HEK293 (cell line): ENCODE data around the gene S100A3.
A peak's percentile ranks its signal among the peaks of the same experiment; 100 is the strongest.

Source experiments
- HOXD13 ChIP-seq: sonication (generic); formaldehyde crosslinking; IDR thresholded peaks from 2 replicates; pipeline ENCODE4 v1.8.0; 2022; ENCODE audit warnings: missing genetic modification reagents, borderline replicate concordance
- KLF1 ChIP-seq: fragments of 450-650 bp; formaldehyde crosslinking; IDR thresholded peaks from 2 replicates; pipeline ENCODE4 v1.5.1; 2016; ENCODE audit warnings: missing biosample characterization, missing genetic modification characterization
- PBX3 ChIP-seq: sonication (generic); formaldehyde crosslinking; IDR thresholded peaks from 2 replicates; pipeline ENCODE4 v1.8.1; 2022; ENCODE audit warnings: mild to moderate bottlenecking, moderate library complexity, missing genetic modification reagents
- PRDM4 ChIP-seq: fragments of 450-650 bp; formaldehyde crosslinking; IDR thresholded peaks from 2 replicates; pipeline ENCODE4 v1.5.1; 2017; ENCODE audit warnings: missing biosample characterization, missing genetic modification characterization
- SCRT2 ChIP-seq: fragments of 450-650 bp; formaldehyde crosslinking; IDR thresholded peaks from 2 replicates; pipeline ENCODE4 v1.5.1; 2016; ENCODE audit warnings: missing biosample characterization, missing genetic modification characterization
- ZBTB17 ChIP-seq: fragments of 450-650 bp; formaldehyde crosslinking; IDR thresholded peaks from 2 replicates; pipeline ENCODE4 v1.5.1; 2016; ENCODE audit warnings: missing biosample characterization, missing genetic modification characterization
- ZBTB20 ChIP-seq: fragments of 450-650 bp; formaldehyde crosslinking; IDR thresholded peaks from 2 replicates; pipeline ENCODE4 v1.5.1; 2016; ENCODE audit warnings: missing biosample characterization, missing genetic modification characterization
- ZBTB44 ChIP-seq: fragments of 450-650 bp; IDR thresholded peaks from 2 replicates; pipeline ENCODE4 v1.5.1; 2018; ENCODE audit warnings: missing biosample characterization, mild to moderate bottlenecking, missing genetic modification characterization
- ZBTB48 ChIP-seq: fragments of 450-650 bp; formaldehyde crosslinking; IDR thresholded peaks from 2 replicates; pipeline ENCODE4 v1.5.1; 2016; ENCODE audit warnings: missing biosample characterization, missing genetic modification characterization
- ZFP37 ChIP-seq: fragments of 450-650 bp; formaldehyde crosslinking; IDR thresholded peaks from 2 replicates; pipeline ENCODE4 v1.5.1; 2016; ENCODE audit warnings: missing biosample characterization, missing genetic modification characterization
- ZNF175 ChIP-seq: fragments of 450-650 bp; formaldehyde crosslinking; IDR thresholded peaks from 2 replicates; pipeline ENCODE4 v1.5.1; 2016; ENCODE audit warnings: missing biosample characterization, missing genetic modification characterization
- ZNF223 ChIP-seq: fragments of 450-650 bp; formaldehyde crosslinking; IDR thresholded peaks from 2 replicates; pipeline ENCODE4 v1.5.1; 2016; ENCODE audit warnings: missing biosample characterization, missing genetic modification characterization
- ZNF280C ChIP-seq: fragments of 450-650 bp; formaldehyde crosslinking; IDR thresholded peaks from 2 replicates; pipeline ENCODE4 v1.5.1; 2016; ENCODE audit warnings: missing biosample characterization, missing genetic modification characterization
- ZNF350 ChIP-seq: fragments of 450-650 bp; formaldehyde crosslinking; IDR thresholded peaks from 2 replicates; pipeline ENCODE4 v1.5.0; 2017; ENCODE audit warnings: missing biosample characterization, mild to moderate bottlenecking, missing genetic modification characterization
- ZNF362 ChIP-seq: fragments of 450-650 bp; formaldehyde crosslinking; IDR thresholded peaks from 2 replicates; pipeline ENCODE4 v1.5.1; 2016; ENCODE audit warnings: missing biosample characterization, missing genetic modification characterization
- ZNF488 ChIP-seq: fragments of 450-650 bp; formaldehyde crosslinking; IDR thresholded peaks from 2 replicates; pipeline ENCODE4 v1.5.1; 2016; ENCODE audit warnings: missing biosample characterization, missing genetic modification characterization
- ZNF501 ChIP-seq: fragments of 450-650 bp; formaldehyde crosslinking; IDR thresholded peaks from 2 replicates; pipeline ENCODE4 v1.5.1; 2016; ENCODE audit warnings: missing biosample characterization, missing genetic modification characterization
- ZNF548 ChIP-seq: fragments of 450-650 bp; formaldehyde crosslinking; IDR thresholded peaks from 2 replicates; pipeline ENCODE4 v1.5.1; 2016; ENCODE audit warnings: missing biosample characterization, missing genetic modification characterization
- ZNF629 ChIP-seq: fragments of 450-650 bp; formaldehyde crosslinking; IDR thresholded peaks from 2 replicates; pipeline ENCODE4 v1.5.1; 2017; ENCODE audit warnings: missing biosample characterization, missing genetic modification characterization
- ZNF645 ChIP-seq: fragments of 450-650 bp; formaldehyde crosslinking; IDR thresholded peaks from 2 replicates; pipeline ENCODE4; 2016; ENCODE audit warnings: missing biosample characterization, missing genetic modification characterization
- ZNF660 ChIP-seq: fragments of 450-650 bp; IDR thresholded peaks from 2 replicates; pipeline ENCODE4 v1.5.1; 2018; ENCODE audit warnings: missing biosample characterization, mild to moderate bottlenecking, missing genetic modification characterization
- ZNF707 ChIP-seq: fragments of 450-650 bp; formaldehyde crosslinking; IDR thresholded peaks from 2 replicates; pipeline ENCODE4 v1.5.1; 2016; ENCODE audit warnings: missing biosample characterization, missing genetic modification characterization
- ZSCAN18 ChIP-seq: fragments of 450-650 bp; formaldehyde crosslinking; IDR thresholded peaks from 2 replicates; pipeline ENCODE4 v1.5.1; 2016; ENCODE audit warnings: missing biosample characterization, missing genetic modification characterization
- ZSCAN5A ChIP-seq: fragments of 450-650 bp; formaldehyde crosslinking; IDR thresholded peaks from 2 replicates; pipeline ENCODE4 v1.5.1; 2016; ENCODE audit warnings: missing biosample characterization, missing genetic modification characterization

The S100A3 gene

GRCh38 chr1:153566414-153567371 lies 17.6 kb upstream of the S100A3 start (continued):
- TF ChIP-seq ZNF660 (tag by site-specific recombination) (peak; percentile 77), ZSCAN18 (peak; percentile 76; the same call in 1 of the 2 replicates), ZFP37 (peak; percentile 79; the same call in 1 of the 2 replicates), ZNF223 (tag by site-specific recombination) (no peak), ZNF707 (tag by site-specific recombination) (no peak), PBX3 (CRISPR knock-in tag) (0 out of 2 replicates have a peak, but pooled peaks have one; percentile 42), ZNF362 (no peak), ZNF548 (tag by site-specific recombination) (no peak), ZNF645 (tag by site-specific recombination) (no peak), ZBTB20 (peak; percentile 81), ZNF175 (tag by site-specific recombination) (no peak), SCRT2 (tag by site-specific recombination) (peak; percentile 32; the same call in 1 of the 2 replicates), ZBTB48 (tag by site-specific recombination) (peak; percentile 86), ZNF629 (tag by site-specific recombination) (peak; percentile 95), ZSCAN5A (tag by site-specific recombination) (no peak), PRDM4 (0 out of 2 replicates have a peak, but pooled peaks have one; percentile 36), ZNF501 (tag by site-specific recombination) (peak; percentile 44; the same call in 1 of the 2 replicates), ZNF488 (tag by site-specific recombination) (no peak), ZNF280C (tag by site-specific recombination) (no peak), HOXD13 (CRISPR knock-in tag) (no peak), KLF1 (tag by site-specific recombination) (peak; percentile 100), ZBTB17 (peak; percentile 80), ZNF350 (no peak), ZBTB44 (tag by site-specific recombination) (no peak)
